Panc1 (cell line): ENCODE results near the gene PPCS. TPM values are rescaled to one million over a fixed set of nuclear protein-coding genes. Genes with fewer than 3 reads are reported as not detected.

Experiments
- ATAC-seq: fragments of 200-7000 bp; cut with Tn5 transposase; 2 replicates; pipeline ENCODE4 v1.9.1; 2020; ENCODE audit warnings: mild to moderate bottlenecking, moderate library complexity
- BruUV-seq: library from RNA; stranded (reverse); fragments of 400-500 nt; replicated peaks from 2 replicates; lab custom pipeline; 2021; lab: Mats Ljungman, UMichigan
- CTCF ChIA-PET: fragments of 300-600 bp; sonication (Branson Sonifier 250); formaldehyde crosslinking; loops from one replicate; lab custom pipeline; 2022; ENCODE audit warnings: antibody characterized with exemption; lab: Charles Lee
- POLR2A ChIA-PET: fragments of 300-600 bp; sonication (Branson Sonifier 250); formaldehyde crosslinking; loops from one replicate; lab custom pipeline; 2022; ENCODE audit warnings: antibody characterized with exemption; lab: Charles Lee
- DNase-seq: peaks from one replicate; pipeline ENCODE4 v3.0.0-alpha.2; 2010; ENCODE audit warnings: low read depth, low spot score
- H3K27ac ChIP-seq: 2 replicates; pipeline ENCODE4 v1.5.1; 2011; ENCODE audit warnings: mild to moderate bottlenecking, low read length, inconsistent platforms
- H3K27me3 ChIP-seq: fragments of 200-500 bp; sonication (Bioruptor generic); 2 replicates; pipeline ENCODE4 v1.6.0; 2014; ENCODE audit warnings: low read length, inconsistent platforms; ENCODE audit not compliant: control insufficient read depth, insufficient read depth
- H3K36me3 ChIP-seq: fragments of 200-500 bp; sonication (Bioruptor generic); 2 replicates; pipeline ENCODE4 v1.5.1; 2014; ENCODE audit warnings: inconsistent platforms, mild to moderate bottlenecking, low read length, moderate library complexity; ENCODE audit not compliant: control insufficient read depth, insufficient read depth
- H3K4me1 ChIP-seq: 2 replicates; pipeline ENCODE4 v1.5.1; 2011; ENCODE audit warnings: inconsistent platforms, mild to moderate bottlenecking, low read length, moderate library complexity; ENCODE audit not compliant: control insufficient read depth, insufficient read depth
- H3K4me3 ChIP-seq, 2 experiments: 2 replicates each; pipeline ENCODE4 v1.5.1; 2011 to 2012; ENCODE audit warnings: low read depth in 2 of 2, low read length in 2 of 2, mild to moderate bottlenecking in 2 of 2, inconsistent platforms in 1 of 2, moderate library complexity in 1 of 2
- H3K9me3 ChIP-seq: fragments of 200-500 bp; sonication (Bioruptor generic); 2 replicates; pipeline ENCODE4 v1.5.1; 2014; ENCODE audit warnings: low read depth, mild to moderate bottlenecking, inconsistent platforms, low read length, moderate library complexity; ENCODE audit not compliant: control insufficient read depth, insufficient read depth
- CTCF ChIP-seq: fragments of 450-650 bp; IDR thresholded peaks from 2 replicates; pipeline ENCODE4 v1.5.1; 2017; ENCODE audit warnings: mild to moderate bottlenecking
- POLR2AphosphoS5 ChIP-seq: IDR thresholded peaks from 2 replicates; pipeline ENCODE4 v1.6.1; 2012; ENCODE audit warnings: mild to moderate bottlenecking, low read depth, low read length, moderate library complexity
- SIN3A ChIP-seq: IDR thresholded peaks from 2 replicates; pipeline ENCODE4 v1.6.1; 2012; ENCODE audit warnings: low read depth, mild to moderate bottlenecking, low read length, moderate library complexity, borderline replicate concordance; ENCODE audit not compliant: insufficient read depth
- TCF7L2 ChIP-seq: IDR thresholded peaks from 2 replicates; pipeline ENCODE4 v1.6.1; 2011; ENCODE audit warnings: mild to moderate bottlenecking, low read depth, low read length, inconsistent platforms
- in situ Hi-C: cut with HindIII; loops from 2 replicates; pipeline ENCODE4 v1.10.0; 2016; ENCODE audit warnings: low sequenced_read_pairs, low pct_unique_long_range_greater_than_20kb
- intact Hi-C: fragments of 100-400 bp; cut with micrococcal nuclease; formaldehyde crosslinking; loops from one replicate; pipeline ENCODE4 v1.10.0; 2022; ENCODE audit not compliant: unreplicated experiment
- total RNA-seq: library from RNA; stranded (reverse); gene quantifications from one replicate; pipeline ENCODE4 v1.2.1, GENCODE V29; 2021; ENCODE audit not compliant: unreplicated experiment
- TF ChIP-seq, protein P1 (sequence below), 2 experiments: IDR thresholded peaks; 2 replicates each; pipeline ENCODE4 v1.6.1; 2011 to 2012; ENCODE audit warnings: low read depth in 2 of 2, control low read depth in 1 of 2, low read length in 1 of 2, mild to moderate bottlenecking in 1 of 2, moderate library complexity in 1 of 2; ENCODE audit not compliant: insufficient read depth in 1 of 2

The PPCS gene
- total RNA-seq, 1 experiment from 2014 or later, result 72.7 TPM

DNA sequence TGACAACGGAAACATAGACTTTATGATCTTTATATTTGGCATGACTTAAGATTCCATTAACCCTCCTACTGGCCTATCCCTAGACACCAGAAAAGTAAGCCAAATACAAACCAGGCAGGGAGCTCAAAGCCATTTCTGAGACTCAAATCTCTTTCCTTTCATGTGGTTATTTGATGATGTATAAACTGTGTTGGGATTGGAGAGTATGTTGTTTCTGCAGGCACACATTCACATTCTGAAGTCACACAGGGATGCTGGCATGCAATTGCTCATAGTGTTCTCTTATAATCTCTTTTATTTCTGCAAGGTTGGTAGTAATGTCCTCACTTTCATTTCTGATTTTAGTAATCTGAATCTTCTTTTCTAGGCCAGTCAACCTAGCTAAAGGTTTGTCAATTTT is 6.3 kb upstream of the PPCS start:
- no peak for ATAC-seq
- TF ChIP-seq SIN3A, result no peak
- TF ChIP-seq, protein P1, sequence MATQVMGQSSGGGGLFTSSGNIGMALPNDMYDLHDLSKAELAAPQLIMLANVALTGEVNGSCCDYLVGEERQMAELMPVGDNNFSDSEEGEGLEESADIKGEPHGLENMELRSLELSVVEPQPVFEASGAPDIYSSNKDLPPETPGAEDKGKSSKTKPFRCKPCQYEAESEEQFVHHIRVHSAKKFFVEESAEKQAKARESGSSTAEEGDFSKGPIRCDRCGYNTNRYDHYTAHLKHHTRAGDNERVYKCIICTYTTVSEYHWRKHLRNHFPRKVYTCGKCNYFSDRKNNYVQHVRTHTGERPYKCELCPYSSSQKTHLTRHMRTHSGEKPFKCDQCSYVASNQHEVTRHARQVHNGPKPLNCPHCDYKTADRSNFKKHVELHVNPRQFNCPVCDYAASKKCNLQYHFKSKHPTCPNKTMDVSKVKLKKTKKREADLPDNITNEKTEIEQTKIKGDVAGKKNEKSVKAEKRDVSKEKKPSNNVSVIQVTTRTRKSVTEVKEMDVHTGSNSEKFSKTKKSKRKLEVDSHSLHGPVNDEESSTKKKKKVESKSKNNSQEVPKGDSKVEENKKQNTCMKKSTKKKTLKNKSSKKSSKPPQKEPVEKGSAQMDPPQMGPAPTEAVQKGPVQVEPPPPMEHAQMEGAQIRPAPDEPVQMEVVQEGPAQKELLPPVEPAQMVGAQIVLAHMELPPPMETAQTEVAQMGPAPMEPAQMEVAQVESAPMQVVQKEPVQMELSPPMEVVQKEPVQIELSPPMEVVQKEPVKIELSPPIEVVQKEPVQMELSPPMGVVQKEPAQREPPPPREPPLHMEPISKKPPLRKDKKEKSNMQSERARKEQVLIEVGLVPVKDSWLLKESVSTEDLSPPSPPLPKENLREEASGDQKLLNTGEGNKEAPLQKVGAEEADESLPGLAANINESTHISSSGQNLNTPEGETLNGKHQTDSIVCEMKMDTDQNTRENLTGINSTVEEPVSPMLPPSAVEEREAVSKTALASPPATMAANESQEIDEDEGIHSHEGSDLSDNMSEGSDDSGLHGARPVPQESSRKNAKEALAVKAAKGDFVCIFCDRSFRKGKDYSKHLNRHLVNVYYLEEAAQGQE (IDR thresholded peaks at IDR 0.05; ENCODE audit: insufficient read depth in 1 of 2, low read depth in 2 of 2, low read length in 1 of 2), result no peak
- TF ChIP-seq TCF7L2, result no peak
- TF ChIP-seq CTCF, result no peak
- TF ChIP-seq POLR2AphosphoS5, result no peak
- BruUV-seq, result no TSS peak

DNA sequence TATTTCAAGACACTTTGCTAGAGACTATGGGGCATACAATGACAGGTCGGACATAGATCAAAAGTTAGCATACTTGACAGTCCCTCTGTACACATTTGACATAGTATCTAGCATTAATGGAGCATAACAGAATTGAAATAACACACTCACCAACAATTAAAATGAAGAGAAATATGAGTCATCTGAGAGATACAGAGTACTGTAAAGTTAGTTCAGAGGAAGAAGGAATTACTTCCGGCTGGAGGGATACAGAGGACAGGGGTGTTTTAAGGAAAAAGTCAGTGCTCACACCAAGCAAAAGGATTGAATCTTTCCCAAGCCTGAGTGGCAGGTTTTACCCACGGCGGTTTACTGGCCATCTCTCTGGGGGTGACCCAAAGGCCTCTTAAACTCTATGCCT is 3.0 kb upstream of the PPCS start:
- Histone ChIP-seq H3K9me3 (no peaks in the 10 kb centered on the region), H3K4me1 (peaks cover 7% of the 10 kb centered on the region), H3K27me3 (no peaks in the 10 kb centered on the region), H3K27ac (no peak overlapping the region), H3K36me3 (peaks cover 4% of the 10 kb centered on the region), H3K4me3 (no peak overlapping the region)
- BruUV-seq, result no TSS peak
- in situ Hi-C loops (no loop called here), intact Hi-C loops (no loop called here)
- no peak for TF ChIP-seq CTCF
- no peak for TF ChIP-seq TCF7L2
- TF ChIP-seq, protein P1 (IDR thresholded peaks at IDR 0.05; ENCODE audit: insufficient read depth in 1 of 2, low read depth in 2 of 2, low read length in 1 of 2), result no peak
- no peak for TF ChIP-seq SIN3A
- TF ChIP-seq POLR2AphosphoS5, result no peak
- POLR2A ChIA-PET, result no interaction called here
- ATAC-seq, result no peak
- DNase-seq, result no peak
- CTCF ChIA-PET, result no interaction called here

More for the DNA sequence above, 6.3 kb upstream of the PPCS start:
- intact Hi-C loops (no loop called here), in situ Hi-C loops (no loop called here)
- H3K4me1 ChIP-seq, result no peaks in the 10 kb centered on the region
- ChIA-PET CTCF (no interaction called here), POLR2A (interaction anchor here (0.6 kb wide), 1 partner anchor 94 kb away, joined by 10 read pairs; no protein-coding TSS in a partner anchor)
- no peaks in the 10 kb centered on the region for H3K36me3 ChIP-seq
- H3K27ac ChIP-seq, result no peak overlapping the region
- no peak for DNase-seq
- no peak overlapping the region for H3K4me3 ChIP-seq
- no peaks in the 10 kb centered on the region for H3K9me3 ChIP-seq
- H3K27me3 ChIP-seq, result no peaks in the 10 kb centered on the region
